GM19193 (cell line): ENCODE data around the gene PPRC1.

ENCODE experiments used
- POLR2A ChIP-seq: IDR thresholded peaks from 4 replicates; pipeline ENCODE4 v1.6.1; 2011; ENCODE audit not compliant: insufficient read depth, insufficient read length; ENCODE audit errors: extremely low read depth

PPRC1 gene

DNA sequence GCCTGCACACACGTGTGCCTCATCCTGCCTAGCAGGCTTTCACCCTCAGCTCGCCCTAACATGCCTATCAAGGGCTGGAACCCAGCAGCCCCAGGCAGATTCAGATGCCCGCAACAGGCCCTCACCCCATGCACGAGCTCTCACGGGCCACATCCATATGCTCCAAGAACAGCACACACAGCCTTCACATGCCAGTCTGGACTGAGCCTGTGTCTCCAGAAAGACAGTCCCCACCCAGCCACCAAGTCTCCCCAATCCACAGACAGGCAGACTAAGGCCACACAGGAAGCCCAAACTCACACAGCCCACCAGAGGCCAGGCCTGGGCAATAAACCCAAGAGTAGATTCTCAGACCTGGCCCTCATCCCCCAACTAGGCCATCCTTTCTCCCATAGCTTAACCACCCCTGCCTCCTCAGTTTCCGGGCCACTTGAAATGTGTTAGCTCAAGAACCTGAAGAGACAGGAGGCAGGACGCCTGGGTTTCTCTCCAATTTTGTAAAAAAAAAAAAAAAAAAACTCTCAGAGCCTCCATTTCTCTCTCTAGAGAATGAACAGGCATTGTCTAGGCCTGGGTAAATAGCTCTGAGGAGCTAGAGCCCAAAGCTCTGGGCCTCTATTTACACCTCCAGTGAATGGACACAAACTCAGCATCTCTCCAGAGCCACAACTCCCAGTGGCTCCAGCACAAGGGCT lies 19.4 kb upstream of the PPRC1 start:
- no peak for TF ChIP-seq POLR2A

GRCh38 chr10:102113956-102114857 lies 18.6 kb upstream of the PPRC1 start:
- TF ChIP-seq POLR2A: no peak

GRCh38 chr10:102114861-102115618 lies 17.8 kb upstream of the PPRC1 start:
- TF ChIP-seq POLR2A: peak; percentile 78

- no peak for TF ChIP-seq POLR2A
These were observed 17.1 kb upstream of the PPRC1 start for GRCh38 chr10:102115775-102116174.

DNA sequence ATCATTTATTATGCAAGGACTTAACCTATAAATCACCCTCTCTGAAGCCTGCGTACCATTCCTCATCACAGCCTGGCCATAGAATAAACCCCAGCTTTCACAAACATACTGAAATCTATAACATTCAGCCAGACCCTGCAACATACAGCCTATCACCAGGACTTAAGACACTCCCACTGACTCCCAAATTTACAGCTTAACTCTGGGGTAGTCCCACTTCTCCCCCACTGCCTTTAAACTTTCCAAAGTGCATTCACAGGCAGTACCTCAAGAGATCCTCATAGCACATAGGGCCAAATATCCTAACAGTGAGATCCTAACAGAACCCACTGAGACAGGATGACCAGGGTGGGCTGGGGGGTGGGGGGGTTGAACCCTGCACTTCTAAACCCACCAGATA lies 16.2 kb upstream of the PPRC1 start:
- no peak for TF ChIP-seq POLR2A

DNA sequence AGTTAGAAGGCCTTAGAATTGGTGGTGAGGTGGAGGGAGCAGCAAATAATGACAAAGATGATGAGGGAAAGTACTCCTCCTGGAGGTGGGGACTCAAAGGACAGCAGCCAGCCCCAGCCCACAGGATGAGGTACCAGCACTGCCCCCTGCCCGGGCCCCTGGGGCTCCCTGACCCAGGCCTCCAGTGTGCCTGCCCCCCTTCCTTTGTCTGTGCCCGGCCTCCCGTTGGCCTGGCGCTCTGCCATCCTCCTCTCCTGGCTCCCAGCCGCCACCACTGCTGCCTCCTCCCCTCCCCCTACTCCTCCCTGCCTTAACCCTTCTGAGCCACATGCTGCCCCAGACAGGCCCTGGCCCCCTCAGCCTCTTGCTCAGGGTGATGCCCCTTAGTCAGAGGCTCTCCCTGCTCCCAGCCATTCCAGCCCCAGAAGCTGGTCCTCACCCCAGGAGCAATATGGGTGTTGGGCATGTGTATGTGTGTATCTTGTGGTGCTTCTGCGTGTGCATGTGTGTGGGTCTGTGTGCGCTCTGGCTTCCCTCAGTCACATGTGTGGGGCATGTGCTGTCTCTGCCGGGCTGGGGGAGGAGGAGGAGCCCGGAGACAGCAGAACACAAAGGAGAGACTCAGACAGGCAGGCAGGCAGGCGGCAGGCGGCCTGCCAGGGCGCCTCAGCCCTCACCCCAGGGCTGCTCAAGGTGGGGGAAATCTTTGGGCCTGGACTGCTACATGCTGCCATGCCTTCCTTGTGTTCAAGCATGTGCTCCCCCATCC lies 15.3 kb upstream of the PPRC1 start:
- TF ChIP-seq POLR2A: peak; percentile 53

GRCh38 chr10:102118867-102119266 lies 14.0 kb upstream of the PPRC1 start:
- TF ChIP-seq POLR2A: no peak

DNA sequence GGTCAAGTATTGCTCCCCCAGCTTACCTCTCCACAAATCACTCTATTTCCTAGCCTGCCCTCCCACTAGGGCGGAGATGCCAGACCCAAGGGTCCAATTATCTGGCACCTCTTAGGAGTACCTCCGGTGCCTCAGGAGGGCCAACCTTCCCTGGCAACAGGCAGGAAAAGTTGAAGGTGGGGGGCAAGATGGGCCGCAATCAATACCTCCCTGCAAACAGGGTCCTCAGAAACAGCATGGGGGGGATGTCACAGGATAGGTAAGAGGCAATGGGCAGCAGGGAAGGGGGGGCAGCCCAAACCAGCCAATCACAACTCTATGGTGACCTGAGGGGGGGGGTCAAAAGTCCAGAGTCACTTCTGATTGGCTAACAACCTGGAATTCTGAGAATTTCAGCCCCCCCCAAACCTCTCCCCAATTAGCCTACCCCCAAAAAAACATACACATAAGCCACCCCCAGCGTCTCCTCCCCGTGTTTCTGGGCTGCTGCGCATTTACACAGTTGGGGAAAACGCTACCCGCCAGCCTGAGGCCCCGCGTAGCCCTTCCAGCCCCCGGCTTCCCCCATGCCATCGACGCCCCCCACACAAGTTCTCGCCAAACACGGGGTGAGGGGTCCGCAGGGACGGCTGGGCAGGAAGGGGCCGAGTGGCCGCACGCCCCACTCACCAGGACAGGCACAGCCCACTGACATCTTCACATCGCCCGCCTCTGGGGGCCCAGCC lies 13.3 kb upstream of the PPRC1 start:
- no peak for TF ChIP-seq POLR2A

DNA sequence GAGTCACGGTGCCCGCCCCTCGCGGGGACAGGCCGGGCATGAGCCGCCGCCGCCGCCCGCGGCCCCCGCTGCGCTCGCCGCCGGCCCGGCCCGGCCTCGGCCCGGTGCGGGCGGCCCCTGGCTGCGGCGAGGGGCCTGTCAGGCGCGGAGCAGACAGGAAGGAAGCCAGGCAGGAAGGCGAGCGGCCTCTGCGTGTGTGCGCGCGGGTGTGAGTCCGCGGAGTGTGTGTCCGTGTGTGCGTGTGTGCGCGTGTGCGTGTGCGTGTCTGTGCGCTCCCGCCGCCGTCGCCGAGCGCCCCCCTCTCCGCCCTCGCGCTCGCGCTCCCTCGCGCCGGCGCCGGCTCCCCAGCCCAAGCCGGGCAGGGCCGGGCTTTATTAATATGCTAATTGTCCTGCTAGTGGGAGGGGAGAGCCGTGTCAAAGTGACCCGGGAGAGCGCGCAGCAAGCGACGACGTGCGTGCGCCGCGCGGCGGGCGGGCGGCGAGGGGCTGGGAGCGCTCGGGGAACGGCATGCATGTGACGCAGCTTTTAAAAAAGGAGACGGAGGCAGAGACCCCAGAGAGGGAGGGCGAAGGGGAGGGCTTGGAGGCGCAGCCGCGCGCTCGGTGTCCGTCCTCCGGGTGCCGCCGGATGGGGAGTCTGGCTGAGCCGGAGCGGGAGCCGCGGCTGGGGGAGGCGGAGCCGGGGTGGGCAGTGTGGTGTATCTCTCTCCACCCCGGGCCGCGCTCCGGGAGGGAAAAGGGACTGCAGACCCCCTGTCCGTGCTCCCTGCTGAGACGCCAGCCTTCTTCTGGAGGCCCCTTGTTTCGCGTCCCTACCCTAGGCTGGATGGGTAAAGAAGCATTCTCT lies 12.5 kb upstream of the PPRC1 start, which contains the start of gene LDB1:
Gene LDB1, minus strand, starts transcription at position 227 of the 849 bp plus-strand sequence. CDS start 258 bp downstream, outside the sequence.
- peak; percentile 63 for TF ChIP-seq POLR2A

- TF ChIP-seq POLR2A: no peak
These were observed 11.7 kb upstream of the PPRC1 start for GRCh38 chr10:102120991-102121738.

GRCh38 chr10:102121739-102122372 lies 11.0 kb upstream of the PPRC1 start:
- no peak for TF ChIP-seq POLR2A

- no peak for TF ChIP-seq POLR2A
These were observed 10.4 kb upstream of the PPRC1 start for GRCh38 chr10:102122450-102122849.

DNA sequence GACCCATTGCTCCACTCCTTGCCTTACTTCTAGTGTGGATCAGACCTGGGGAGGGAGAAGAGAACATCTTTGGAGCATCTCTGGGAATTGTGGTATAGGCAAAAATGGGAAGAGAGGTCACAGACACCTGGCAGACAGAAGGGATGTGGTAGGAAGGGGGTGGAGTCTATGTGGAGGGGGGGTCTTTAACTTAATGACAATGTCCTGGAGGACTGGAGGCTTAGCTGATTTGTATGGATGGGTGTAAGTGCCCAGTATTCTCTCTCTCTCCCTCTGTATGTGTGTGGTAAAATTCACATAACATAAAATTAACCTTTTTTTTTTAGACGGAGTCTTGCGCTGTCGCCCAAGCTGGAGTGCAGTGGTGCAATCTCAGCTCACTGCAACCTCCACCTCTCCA lies 9.6 kb upstream of the PPRC1 start:
- TF ChIP-seq POLR2A: no peak
